SH-SY5Y (cell line): ENCODE data around the gene PLCG2.

Source experiments
- GATA2 ChIP-seq: IDR thresholded peaks from 2 replicates; pipeline ENCODE4 v1.6.1; 2011; ENCODE audit warnings: mild to moderate bottlenecking, low read depth, low read length
- GATA3 ChIP-seq: IDR thresholded peaks from 2 replicates; pipeline ENCODE4 v1.6.1; 2011; ENCODE audit warnings: low read depth, mild to moderate bottlenecking, low read length, moderate library complexity

DNA sequence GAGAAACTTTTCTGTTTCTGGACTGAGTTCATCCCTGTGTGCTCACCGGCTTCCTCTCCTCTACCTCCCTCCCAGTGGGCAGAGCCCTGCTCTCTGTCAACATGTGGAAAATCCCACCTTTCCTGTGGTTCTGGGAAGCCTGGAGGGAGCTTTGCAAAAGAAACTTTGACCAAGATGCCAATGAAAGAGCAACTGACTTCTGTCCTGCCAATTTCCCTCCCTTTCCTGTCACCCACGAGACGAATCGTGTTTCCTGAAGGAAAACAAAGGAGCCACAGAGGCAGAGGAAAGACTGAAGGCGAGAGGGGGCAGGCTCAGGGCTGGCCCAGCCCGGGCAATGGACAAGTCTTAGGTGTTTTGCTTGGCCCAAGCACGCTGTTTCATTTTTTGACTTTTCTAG is 82.8 kb downstream of the PLCG2 start:
- no peak for TF ChIP-seq GATA3
- TF ChIP-seq GATA2: no peak
